ENCODE data around the gene BPGM.

Gene BPGM

DNA sequence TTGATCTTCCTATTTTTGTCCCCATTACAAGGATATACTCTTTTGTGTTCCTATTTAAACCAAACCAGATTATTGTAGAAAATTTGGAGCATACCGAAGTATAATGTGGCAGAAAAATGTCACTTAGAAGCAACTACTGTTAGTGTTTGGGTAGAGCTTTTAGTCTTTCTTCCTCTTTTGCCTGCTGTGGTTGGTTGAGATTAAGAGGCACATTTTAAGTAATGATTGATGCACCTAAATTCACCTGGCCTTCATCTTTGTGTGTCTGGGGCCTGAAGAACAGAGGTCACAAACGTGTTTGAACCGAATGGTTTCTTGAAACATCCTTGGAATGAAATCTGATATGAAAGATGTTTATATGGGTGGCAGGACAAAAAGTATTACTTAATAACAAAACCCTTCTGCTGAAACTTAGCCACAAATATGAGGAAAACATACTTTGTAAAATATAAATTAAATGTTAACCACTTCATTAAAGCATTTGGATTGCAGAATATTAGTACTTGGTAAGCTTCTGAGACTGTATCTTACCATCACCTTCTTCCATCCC is 2.6 kb downstream of the BPGM start:
- TF ChIP-seq, protein P1, sequence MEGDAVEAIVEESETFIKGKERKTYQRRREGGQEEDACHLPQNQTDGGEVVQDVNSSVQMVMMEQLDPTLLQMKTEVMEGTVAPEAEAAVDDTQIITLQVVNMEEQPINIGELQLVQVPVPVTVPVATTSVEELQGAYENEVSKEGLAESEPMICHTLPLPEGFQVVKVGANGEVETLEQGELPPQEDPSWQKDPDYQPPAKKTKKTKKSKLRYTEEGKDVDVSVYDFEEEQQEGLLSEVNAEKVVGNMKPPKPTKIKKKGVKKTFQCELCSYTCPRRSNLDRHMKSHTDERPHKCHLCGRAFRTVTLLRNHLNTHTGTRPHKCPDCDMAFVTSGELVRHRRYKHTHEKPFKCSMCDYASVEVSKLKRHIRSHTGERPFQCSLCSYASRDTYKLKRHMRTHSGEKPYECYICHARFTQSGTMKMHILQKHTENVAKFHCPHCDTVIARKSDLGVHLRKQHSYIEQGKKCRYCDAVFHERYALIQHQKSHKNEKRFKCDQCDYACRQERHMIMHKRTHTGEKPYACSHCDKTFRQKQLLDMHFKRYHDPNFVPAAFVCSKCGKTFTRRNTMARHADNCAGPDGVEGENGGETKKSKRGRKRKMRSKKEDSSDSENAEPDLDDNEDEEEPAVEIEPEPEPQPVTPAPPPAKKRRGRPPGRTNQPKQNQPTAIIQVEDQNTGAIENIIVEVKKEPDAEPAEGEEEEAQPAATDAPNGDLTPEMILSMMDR (IDR thresholded peaks at IDR 0.05; ENCODE audit: insufficient read depth, missing control alignments), result no peak
- no peak for DNase-seq (ENCODE audit: insufficient read length, low spot score)
- no peak for FAIRE-seq

DNA sequence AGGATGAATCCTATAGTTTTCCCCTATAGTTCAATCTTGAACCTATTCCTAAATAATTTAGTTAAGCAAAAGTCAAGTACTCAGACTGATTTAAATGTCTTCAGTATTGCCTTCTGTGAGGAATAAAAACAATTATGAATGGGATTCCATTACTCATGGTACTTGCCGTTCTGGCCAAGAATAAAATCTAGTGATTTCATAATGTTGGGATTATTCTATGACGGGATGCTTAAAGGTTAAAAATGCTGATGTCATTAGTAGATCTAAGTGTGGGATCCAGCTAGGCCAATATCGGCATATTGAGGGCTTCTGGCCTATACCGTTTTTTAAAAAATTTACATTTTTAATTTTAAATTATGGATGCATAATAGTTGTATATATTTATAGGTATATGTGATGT is 5.3 kb downstream of the BPGM start:
- TF ChIP-seq, protein P1 (IDR thresholded peaks at IDR 0.05; ENCODE audit: insufficient read depth, missing control alignments), result no peak
- DNase-seq (ENCODE audit: insufficient read length, low spot score) (no peak), FAIRE-seq (no peak)

DNA sequence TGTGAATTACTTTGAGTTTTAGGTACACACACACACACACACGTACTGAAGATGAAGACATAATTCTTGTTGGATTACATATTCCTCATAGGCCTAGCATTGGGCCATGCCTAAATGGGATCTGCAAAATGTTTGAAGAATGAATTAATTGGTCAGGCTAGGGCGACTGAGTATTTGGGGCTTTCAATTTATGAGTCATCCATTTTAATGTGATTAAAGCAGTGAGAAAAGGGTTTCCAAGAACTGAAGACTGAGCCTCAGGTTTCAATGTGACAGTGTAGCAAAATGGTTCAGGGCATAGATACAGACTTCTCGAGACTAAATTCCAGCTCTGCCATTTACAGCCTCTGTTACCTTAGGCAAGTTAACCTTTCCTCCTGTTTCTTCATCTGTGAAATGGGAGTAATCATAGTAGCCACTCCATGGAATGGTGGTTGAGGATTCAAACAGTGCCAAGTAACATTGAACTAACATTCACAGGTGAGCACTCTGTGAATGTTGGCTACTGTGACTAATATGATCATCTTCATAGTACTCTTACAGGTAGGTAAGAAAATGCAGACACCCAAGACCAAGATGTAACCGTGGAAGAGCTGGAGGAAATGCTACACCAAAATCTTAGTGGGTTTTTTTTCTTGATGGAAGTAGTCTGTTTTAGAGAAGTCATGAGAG is 7.6 kb downstream of the BPGM start:
- TF ChIP-seq, protein P1 (IDR thresholded peaks at IDR 0.05; ENCODE audit: insufficient read depth, missing control alignments), result no peak
- DNase-seq (ENCODE audit: insufficient read length, low spot score) (no peak), FAIRE-seq (no peak)

DNA sequence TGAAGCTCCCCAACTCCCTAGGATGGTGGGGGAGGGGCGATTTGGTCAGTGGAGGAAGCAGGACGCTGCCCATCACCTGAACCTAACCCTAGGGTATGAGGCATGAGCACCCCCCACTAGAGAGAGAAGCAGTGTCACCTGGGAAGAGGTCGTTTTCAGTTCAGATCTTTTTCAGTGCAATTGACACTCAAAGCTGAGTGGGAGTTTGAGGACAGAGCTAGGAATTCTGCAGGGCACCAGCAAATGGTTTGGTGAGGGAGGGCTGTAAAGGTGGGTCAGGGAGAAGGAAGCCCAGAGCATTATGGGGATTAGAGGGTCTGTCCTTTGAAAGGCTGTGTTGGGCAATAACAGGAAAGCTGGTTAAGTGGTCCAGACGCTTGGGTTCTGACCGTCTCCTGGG is 10.9 kb downstream of the BPGM start:
- DNase-seq (ENCODE audit: insufficient read length, low spot score), result no peak
- TF ChIP-seq, protein P1 (IDR thresholded peaks at IDR 0.05; ENCODE audit: insufficient read depth, missing control alignments), result no peak
- FAIRE-seq, result no peak

DNA sequence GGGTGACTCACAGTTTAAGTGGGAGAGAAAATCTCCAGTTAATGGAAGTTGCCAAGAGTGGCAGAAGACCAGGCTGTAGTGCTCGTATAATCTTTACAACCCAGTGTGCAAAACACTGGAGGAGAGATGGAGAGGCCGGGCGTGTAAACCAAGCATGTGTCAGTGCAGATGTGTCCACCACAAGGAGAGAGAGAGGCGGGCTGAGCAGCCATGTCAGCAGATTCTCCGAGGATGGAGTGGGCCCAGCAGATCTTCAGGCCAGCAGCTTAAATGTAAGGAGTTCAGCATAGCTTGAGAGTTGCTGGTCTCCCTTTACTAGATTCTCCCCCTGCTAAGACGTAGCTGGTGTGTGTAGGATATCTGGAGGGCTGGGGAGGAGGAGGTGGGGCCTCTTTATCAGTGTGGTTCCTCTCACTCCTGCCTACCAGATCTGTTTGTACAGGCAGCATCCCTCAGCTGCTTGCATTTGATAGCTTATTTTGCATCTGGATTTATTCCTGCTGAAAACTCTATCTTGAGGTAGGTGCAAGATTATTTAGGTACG is 13.7 kb downstream of the BPGM start:
- FAIRE-seq, result no peak
- TF ChIP-seq, protein P1 (IDR thresholded peaks at IDR 0.05; ENCODE audit: insufficient read depth, missing control alignments), result no peak
- DNase-seq (ENCODE audit: insufficient read length, low spot score), result no peak

DNA sequence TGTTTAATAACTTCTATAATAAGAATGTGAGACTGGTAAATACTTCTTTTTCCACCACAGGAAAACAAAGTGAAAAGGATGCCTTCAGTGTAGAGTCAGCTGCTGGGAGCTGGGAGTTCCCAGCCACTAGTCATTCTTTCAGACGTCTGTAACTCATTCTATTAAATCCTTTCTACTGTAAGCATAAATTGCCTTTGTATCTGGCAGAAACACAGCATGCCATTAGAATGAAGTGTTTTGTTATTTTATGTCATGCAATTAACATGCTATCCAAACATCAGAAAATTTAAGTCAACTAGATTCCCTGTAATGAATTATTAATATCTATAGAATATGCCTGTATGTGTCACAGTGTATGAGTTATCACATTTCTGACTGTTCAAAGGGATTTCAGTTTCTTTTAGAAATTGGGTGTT is 14.3 kb downstream of the BPGM start:
- DNase-seq (ENCODE audit: insufficient read length, low spot score) (no peak), FAIRE-seq (no peak)
- TF ChIP-seq, protein P1 (IDR thresholded peaks at IDR 0.05; ENCODE audit: insufficient read depth, missing control alignments), result no peak
